Uterus (tissue), 4 donors: Measurements from ENCODE around the gene ASB3. TPM values are rescaled to one million over a fixed set of nuclear protein-coding genes. Genes with fewer than 3 reads are reported as not detected.
A peak's percentile ranks its signal among the peaks of the same experiment; 100 is the strongest.
"Not testable (repeated sequence)": the region's sequence is repeated elsewhere in the genome, so short reads cannot be mapped to it uniquely, and the experiment has no call there.

Experiments used
- DNase-seq, 2 donors: peaks; one replicate each; pipeline ENCODE4 v3.0.0-alpha.2; 2019 to 2020
- H3K27ac ChIP-seq, 2 donors: fragments of 200-600 bp; sonication (generic); 1 replicate in 1 of 2; 2 replicates in 1 of 2; pipeline ENCODE4 v1.5.1; 2016 to 2018
- H3K27me3 ChIP-seq, 2 donors: fragments of 200-600 bp; sonication (generic); one replicate each; pipeline ENCODE4 v1.5.1; 2018 to 2019; ENCODE audit warnings: control low read depth in 1 of 2
- H3K36me3 ChIP-seq, 2 donors: fragments of 200-600 bp; sonication (generic); one replicate each; pipeline ENCODE4 v1.5.1; 2019; ENCODE audit warnings: control low read depth in 1 of 2
- H3K4me1 ChIP-seq, 2 donors: fragments of 200-600 bp; sonication (generic); one replicate each; pipeline ENCODE4 v1.5.1; 2018 to 2019; ENCODE audit warnings: control low read depth in 1 of 2
- H3K4me3 ChIP-seq, 2 donors: fragments of 200-600 bp; sonication (generic); 1 replicate in 1 of 2; 2 replicates in 1 of 2; pipeline ENCODE4 v1.5.1; 2018 to 2019; ENCODE audit warnings: mild to moderate bottlenecking in 1 of 2
- H3K9me3 ChIP-seq, 2 donors: fragments of 200-600 bp; sonication (generic); one replicate each; pipeline ENCODE4 v1.5.1; 2019; ENCODE audit warnings: control low read depth in 1 of 2
- POLR2A ChIP-seq, 2 donors: fragments of 450-650 bp; IDR thresholded peaks; one replicate each; pipeline ENCODE4 v1.6.1; 2016; ENCODE audit warnings: antibody characterized with exemption in 2 of 2, mild to moderate bottlenecking in 1 of 2, moderate library complexity in 1 of 2
- intact Hi-C: fragments of 100-400 bp; cut with DNase I; formaldehyde crosslinking; loops from one replicate; pipeline ENCODE4 v1.15.1; 2023; ENCODE audit warnings: low total_unique reads
- total RNA-seq, 4 donors: library from RNA; depleted of rRNA in 3 of 4; stranded (reverse); fragments of >200 nt in 3 of 4; gene quantifications; one replicate each; pipeline versions ENCODE4 v1.1.0 to v1.2.4, GENCODE V29; 2014 to 2023
- TF ChIP-seq, protein P1 (sequence below), 4 experiments: fragments of 200-600 bp in 2 of 4; fragments of 450-650 bp in 2 of 4; sonication (generic) in 2 of 4; IDR thresholded peaks; one replicate each; pipeline ENCODE4 v1.5.1; 2016 to 2019; ENCODE audit warnings: antibody characterized with exemption in 4 of 4, mild to moderate bottlenecking in 2 of 4, moderate library complexity in 1 of 4
- donor health status: DM: yes; HTN: yes; CAD: no.

The ASB3 gene
- total RNA-seq, 4 donors from 2014 or later = 5.4 to 68.8 (median 16.8) TPM

DNA sequence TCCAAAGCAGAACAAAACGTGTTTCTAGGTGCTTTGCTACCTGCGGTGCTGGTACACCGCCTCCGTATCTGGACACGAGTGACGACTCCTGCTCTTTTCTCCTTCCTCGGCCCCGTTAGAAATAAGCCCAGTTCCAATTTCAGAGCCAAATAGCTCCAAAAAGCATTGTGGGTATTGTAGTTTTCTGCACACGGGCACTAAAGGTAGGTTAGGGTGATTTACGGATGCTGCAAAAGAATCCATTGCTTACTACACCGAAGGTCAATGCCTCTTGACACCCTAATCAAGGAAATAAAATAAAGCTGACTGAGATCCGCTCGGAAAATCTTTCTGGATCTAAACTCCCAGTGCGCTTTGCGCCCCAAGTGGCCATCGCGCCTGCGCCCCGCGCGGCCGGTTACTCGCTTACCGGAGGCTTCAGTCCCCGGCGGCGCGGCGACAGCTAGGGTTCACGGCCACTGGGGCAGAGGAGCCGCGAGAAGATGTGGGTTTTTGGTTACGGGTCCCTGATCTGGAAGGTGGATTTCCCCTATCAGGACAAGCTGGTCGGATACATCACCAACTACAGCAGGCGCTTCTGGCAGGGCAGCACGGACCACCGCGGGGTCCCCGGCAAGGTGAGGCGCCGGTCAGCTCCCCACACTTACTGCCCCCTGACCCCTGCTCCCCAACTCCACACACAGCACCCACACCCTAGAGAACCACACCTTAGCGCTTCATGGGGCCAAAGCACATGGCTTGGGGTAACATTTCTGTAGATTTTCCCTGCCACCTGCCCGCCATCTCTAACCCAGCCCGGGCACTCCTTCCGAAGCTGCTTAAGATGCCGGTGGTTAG lies 19.1 kb downstream of the ASB3 start, which contains the start of gene CHAC2:
TSS of gene CHAC2 (plus strand) at position 400 of the 837 bp plus-strand sequence. CDS start at position 483, 83 bp downstream.
- H3K27ac ChIP-seq = peak within 1 kb of the TSS; percentile 81 to 82
- TF ChIP-seq, protein P1, sequence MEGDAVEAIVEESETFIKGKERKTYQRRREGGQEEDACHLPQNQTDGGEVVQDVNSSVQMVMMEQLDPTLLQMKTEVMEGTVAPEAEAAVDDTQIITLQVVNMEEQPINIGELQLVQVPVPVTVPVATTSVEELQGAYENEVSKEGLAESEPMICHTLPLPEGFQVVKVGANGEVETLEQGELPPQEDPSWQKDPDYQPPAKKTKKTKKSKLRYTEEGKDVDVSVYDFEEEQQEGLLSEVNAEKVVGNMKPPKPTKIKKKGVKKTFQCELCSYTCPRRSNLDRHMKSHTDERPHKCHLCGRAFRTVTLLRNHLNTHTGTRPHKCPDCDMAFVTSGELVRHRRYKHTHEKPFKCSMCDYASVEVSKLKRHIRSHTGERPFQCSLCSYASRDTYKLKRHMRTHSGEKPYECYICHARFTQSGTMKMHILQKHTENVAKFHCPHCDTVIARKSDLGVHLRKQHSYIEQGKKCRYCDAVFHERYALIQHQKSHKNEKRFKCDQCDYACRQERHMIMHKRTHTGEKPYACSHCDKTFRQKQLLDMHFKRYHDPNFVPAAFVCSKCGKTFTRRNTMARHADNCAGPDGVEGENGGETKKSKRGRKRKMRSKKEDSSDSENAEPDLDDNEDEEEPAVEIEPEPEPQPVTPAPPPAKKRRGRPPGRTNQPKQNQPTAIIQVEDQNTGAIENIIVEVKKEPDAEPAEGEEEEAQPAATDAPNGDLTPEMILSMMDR (IDR thresholded peaks at IDR 0.05) = peak; percentile 25 to 59 (median 44)
- TF ChIP-seq POLR2A (IDR thresholded peaks at IDR 0.05) = peak; percentile 14 to 23
- H3K4me3 ChIP-seq = peak within 1 kb of the TSS; percentile 90 to 94
- H3K27me3 ChIP-seq = no peaks in the 10 kb centered on the region
- DNase-seq = peak; percentile 77 to 78
- H3K36me3 ChIP-seq = no peaks in the 10 kb centered on the region
- no peaks in the 10 kb centered on the region for H3K9me3 ChIP-seq
- intact Hi-C loops = no loop called here
- no peaks in the 10 kb centered on the region for H3K4me1 ChIP-seq

DNA sequence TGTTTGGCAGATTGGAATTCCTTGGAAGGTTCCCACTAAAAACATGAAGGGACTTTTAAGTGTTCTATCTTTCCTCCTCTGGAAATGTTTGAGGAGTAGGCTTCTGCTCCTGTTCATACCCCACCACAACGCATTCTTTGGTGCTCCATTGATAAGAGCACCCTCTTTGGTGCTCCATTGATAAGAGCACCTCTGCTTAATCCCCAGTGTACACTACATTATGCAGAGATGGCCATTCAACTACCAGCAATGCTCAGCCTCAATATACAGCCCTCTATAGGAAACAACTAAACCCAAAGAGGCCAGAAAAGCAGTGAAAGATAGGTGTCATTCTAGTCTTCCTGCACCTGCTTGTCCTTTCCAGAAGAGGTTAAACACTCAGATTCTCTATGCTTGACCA lies 21.0 kb downstream of the ASB3 start:
- DNase-seq = no peak
- TF ChIP-seq POLR2A (IDR thresholded peaks at IDR 0.05) = no peak
- TF ChIP-seq, protein P1 (IDR thresholded peaks at IDR 0.05) = no peak
- no peaks in the 10 kb centered on the region for H3K9me3 ChIP-seq
- H3K27me3 ChIP-seq = no peaks in the 10 kb centered on the region
- no peaks in the 10 kb centered on the region for H3K36me3 ChIP-seq
- no peak overlapping the region for H3K27ac ChIP-seq
- H3K4me3 ChIP-seq = no peak overlapping the region
- H3K4me1 ChIP-seq = no peaks in the 10 kb centered on the region
- intact Hi-C loops = no loop called here

DNA sequence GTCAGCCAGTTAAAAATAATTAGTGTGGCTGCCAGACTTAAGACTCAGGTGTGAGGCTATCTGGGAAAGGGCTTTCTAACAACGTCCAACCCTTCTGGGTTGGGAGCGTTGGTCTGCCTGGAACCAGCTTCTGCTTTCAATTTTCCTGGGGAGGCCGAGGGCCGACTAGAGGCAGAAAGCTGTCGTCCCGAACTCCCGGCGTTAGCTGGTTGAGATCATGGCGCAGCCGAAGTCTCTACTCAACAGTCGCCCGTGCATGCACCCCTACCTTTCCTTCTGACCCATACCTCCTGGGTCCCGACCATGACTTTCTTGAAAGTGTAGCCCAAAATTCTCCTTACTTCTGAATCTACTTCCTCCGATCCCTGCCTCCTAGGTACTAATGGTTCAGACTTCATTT lies 29.5 kb downstream of the ASB3 start:
- H3K27me3 ChIP-seq, H3K4me1 ChIP-seq, H3K4me3 ChIP-seq, H3K9me3 ChIP-seq, DNase-seq, H3K27ac ChIP-seq, H3K36me3 ChIP-seq, intact Hi-C loops: not testable (repeated sequence)

DNA sequence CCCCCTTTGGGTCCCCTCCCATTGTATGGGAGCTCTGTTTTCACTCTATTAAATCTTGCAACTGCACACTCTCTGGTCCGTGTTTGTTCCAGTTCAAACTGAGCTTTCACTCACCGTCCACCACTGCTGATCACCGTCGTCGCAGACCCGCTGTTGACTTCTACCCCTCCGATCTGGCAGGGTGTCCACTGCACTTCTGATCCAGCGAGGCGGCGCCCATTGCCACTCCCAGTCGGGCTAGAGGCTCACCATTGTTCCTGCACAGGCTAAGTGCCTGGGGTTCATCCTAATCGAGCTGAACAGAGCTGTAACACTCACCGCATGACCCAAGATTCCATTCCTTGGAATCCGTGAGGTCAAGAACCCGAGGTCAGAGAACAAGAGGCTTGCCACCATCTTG lies 30.1 kb downstream of the ASB3 start:
- intact Hi-C loops = no loop called here
- H3K4me3 ChIP-seq = no peak overlapping the region
- H3K9me3 ChIP-seq = no peaks in the 10 kb centered on the region
- TF ChIP-seq POLR2A (IDR thresholded peaks at IDR 0.05) = no peak
- TF ChIP-seq, protein P1 (IDR thresholded peaks at IDR 0.05) = no peak
- H3K36me3 ChIP-seq = no peaks in the 10 kb centered on the region
- no peaks in the 10 kb centered on the region for H3K27me3 ChIP-seq
- H3K4me1 ChIP-seq = no peaks in the 10 kb centered on the region
- no peak for DNase-seq
- no peak overlapping the region for H3K27ac ChIP-seq

DNA sequence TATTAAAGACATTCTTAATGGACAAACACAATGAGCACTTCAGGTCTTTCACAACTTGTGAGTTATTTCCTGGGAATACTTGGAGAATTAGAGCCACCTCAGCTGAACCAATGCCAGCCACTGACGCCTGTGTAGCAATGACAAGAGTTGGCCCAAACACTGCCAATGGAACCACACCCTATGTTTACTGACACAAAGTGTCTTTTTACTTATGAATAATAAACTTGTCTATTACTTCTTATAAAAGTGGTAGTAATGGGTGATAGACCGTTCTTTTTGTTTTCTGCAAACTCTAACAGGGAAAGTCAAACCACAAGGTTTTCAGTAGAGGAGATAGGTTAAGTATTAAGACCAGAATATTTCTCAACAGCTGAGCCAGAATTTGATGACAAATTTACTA lies 31.6 kb downstream of the ASB3 start:
- TF ChIP-seq POLR2A (IDR thresholded peaks at IDR 0.05) = no peak
- Histone ChIP-seq H3K27ac (no peak overlapping the region), H3K27me3 (no peaks in the 10 kb centered on the region), H3K9me3 (no peaks in the 10 kb centered on the region), H3K4me1 (no peaks in the 10 kb centered on the region), H3K36me3 (no peaks in the 10 kb centered on the region), H3K4me3 (no peak overlapping the region)
- intact Hi-C loops = no loop called here
- no peak for DNase-seq

DNA sequence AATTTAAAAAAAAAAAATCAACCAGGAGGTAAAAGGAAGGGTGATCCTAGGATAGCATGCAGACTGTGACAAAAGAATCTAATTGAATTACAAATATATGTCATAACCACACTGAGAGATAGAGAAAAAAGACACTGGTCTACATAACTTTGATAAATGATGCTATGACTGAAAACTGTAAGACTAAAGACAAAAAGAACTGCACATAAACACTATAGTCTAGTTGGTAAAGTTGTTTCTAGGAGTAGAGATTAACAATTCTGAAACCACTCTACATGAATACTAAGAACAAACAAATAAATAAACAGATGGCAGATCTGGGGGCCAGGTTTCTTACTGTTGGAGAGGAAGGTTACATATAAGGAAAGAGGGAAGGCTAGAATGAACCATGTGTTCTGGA lies 33.7 kb downstream of the ASB3 start:
- TF ChIP-seq POLR2A (IDR thresholded peaks at IDR 0.05) = no peak
- TF ChIP-seq, protein P1 (IDR thresholded peaks at IDR 0.05) = no peak
- H3K9me3 ChIP-seq = no peaks in the 10 kb centered on the region
- no peaks in the 10 kb centered on the region for H3K27me3 ChIP-seq
- H3K4me3 ChIP-seq = no peak overlapping the region
- no peaks in the 10 kb centered on the region for H3K36me3 ChIP-seq
- intact Hi-C loops = no loop called here
- DNase-seq = no peak
- no peak overlapping the region for H3K27ac ChIP-seq
- H3K4me1 ChIP-seq = no peaks in the 10 kb centered on the region
